GM18867 (cell line): Measurements from ENCODE around the gene DSCAM.

Experiments
- ATAC-seq: cut with Tn5 transposase; IDR thresholded peaks from one replicate; pipeline ENCODE4 v1.9.1; 2021; ENCODE audit warnings: mild to moderate bottlenecking, moderate library complexity; ENCODE audit not compliant: unreplicated experiment

DSCAM gene

DNA sequence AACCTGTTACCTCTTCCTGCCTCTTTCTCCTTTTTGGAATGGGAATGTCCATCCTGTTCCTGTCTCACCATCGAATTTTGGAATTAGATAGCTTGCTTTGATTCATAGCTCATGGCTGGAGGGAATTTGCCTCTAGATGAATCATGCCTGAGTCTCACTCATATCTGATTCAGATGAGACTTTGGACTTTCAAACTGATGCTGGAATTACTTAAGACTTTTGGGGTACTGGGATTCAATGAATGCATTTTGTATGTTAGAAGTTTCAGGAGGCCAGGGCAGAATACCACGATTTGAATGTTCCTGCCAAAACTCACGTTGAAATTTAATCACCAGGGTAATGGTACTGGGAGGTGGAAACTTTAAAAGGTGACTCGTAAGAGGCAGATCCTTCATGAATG, 132.4 kb downstream of the DSCAM start:
- ATAC-seq: no peak

DNA sequence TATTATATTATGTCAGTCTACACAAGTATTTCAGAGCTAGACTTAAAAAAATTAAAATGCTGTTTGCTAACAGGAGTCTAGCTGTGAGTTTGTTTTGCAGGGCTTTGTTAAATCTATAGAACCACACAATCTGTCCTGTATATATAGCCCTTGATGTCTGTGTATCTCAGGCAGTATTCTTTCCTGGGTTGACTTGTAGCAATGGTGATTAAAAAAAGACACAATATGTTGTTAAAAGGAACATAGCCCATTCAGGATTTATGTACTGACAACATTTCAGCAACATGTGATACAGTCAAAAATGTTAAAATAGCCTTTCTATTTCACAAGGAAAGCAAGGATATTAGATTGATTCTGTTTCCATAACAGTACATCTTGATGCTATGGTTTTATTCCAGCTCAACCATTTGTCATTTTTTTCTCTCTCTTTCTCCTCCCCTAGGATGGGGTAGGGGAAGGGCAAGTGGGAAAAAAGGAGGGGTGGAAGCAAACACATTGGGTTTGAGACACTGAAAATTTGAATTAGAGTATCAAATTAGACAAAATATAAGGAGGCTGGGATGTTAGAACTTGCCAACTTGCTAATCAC, 139.2 kb downstream of the DSCAM start:
- no peak for ATAC-seq

DNA sequence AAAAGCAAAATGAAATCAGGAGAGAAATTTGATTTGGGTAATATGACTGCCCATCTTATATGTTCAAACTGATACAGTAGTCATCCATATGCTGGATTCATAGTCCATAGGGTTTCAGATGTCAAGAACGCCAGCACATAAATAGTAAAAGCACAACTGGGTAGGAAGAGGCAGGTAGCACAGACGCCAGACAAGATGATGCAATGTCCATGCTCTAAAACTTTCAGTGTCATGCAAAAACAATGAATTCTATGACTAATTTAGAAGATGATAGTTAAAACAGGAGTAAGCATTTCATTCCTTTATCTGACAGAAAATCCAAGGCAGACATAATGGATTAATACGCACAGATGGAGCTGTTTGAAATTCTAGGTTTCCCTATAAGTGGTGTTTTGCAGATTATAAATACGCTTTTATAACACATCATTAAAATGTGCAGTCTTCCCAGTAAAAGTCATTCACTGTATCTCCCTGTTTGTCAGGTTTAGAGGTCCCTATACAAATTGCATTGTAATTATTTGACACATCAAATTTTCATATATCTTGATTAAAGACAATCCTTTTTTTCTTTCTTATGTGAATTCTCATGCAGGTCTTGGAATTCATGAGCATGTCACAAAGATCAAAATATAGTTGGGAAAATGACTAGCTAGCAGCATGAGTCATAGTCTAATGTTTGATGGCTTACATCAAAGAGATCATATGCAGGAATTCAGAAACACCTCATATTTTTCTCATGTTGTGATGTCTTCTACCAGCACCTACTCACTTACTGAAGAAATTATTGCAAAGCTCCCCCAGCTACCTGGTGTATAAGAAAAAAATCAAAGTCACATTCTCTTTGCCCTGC, 139.9 kb downstream of the DSCAM start:
- no peak for ATAC-seq

DNA sequence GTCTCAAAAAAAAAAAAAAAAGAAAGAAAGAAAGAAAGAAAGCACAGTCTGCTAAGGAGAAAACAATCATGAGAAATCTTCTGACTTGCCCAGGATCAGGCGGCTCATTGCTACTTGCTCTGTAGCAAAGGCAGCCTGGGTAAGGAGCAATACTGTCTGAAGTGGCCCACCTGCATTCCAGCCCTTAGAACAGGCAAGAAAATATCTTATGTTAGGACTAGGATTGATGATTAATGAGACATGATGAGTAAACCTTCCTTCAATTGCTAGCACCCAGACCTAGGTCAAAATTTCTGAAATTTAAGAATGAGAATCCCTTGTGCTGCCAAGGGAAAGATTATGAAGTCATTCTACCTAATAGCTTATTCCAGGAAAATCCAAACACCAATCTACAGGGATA, 140.8 kb downstream of the DSCAM start:
- no peak for ATAC-seq

DNA sequence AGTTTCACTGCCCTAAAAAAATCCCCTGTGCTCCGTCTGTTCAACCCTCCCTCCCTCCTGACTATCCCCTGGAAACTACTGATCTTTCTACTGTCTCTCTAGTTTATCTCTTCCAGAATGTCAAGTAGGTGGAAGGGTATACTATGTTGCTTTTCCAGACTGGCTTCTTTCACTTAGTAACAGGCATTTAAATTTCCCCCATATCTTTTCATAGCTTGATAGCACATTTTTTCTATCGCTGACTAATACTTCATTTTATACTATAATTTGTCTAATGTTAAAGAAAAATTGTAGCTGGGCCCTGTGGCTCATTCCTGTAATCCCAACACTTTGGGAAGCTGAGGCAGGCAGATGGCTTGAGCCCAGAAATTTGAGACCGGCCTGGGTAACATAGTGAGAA, 142.8 kb downstream of the DSCAM start:
- no peak for ATAC-seq

DNA sequence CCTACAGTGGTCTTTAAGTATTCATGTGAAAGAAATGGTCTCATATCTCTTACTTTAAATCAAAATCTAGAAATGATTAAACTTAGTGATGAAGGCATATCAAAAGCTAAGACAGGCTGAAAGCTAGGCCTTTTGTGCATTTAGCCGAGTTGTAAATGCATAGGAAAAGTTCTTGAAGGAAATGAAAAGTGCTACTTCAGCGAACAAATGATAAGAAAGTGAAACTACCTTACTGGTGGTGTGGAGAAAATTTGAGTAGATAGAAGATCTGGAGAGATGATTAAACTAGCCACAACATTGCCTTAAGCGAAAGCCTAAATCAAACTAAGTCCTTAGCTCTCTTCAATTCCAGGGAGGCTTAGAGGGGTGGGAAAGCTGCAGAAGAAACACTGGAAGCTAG, 147.6 kb downstream of the DSCAM start:
- ATAC-seq: no peak

DNA sequence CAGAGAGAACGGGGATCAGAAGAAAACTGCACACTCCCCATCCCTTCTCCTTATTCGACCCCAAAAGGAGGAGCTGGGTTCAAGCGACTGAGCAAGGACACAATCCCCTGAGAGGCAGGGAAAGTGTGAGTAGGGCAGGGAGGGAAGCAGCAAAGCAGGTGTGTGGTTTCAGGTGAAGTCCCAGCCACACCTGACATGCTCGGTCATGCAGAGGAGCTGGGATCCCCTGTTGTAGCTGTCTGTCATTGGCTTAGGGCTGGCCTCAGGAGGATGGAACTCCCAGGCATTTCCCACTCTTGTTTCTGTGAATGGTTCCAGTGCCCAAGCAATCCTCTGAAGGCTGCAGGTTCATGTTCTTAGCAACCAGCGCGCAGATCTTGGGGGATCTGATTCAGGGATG, 150.7 kb downstream of the DSCAM start:
- no peak for ATAC-seq

DNA sequence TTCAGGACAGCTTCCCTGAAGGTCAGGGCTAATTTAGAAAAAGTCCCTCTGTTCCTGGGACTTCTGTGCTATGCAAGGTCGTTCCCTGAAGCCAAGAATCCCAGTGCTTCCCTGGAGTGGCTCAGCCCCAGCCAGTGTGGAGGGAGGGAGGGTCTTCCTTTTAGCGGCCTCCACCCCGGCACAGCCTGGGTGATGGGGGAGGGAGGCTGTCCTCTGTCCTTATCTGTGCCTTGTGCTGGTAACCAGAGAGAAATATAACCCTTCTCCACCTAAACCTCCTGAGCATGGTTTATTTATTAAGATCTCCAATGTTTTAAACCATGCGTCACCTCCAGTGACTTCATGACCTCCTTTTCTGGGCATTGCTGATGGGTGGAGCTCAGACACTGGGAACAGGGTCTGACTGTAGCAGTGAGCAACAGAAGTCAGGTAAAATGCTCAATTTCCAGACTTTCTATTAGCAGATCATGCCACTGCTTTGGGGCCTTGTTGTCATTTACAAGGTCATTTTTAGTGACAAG, 157.1 kb downstream of the DSCAM start:
- ATAC-seq: no peak

DNA sequence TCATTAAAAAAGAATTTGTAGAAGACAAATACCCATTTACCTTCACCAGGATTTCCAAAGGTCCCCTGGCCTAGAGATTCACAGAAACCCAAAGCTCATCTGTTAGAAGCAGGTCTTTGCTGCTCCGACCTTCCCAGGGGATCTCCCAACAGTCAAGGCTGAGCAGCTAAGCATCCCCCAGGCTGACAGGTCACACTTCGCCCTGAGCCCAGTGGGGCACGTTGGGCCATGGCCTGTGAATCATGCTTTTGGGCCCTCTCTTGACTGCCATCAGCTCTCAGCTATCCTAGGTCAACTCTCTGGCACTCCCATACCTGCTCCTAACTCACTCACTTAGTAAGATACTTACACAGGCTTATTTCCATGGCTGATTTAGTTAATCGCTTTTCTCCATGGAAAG, 157.7 kb downstream of the DSCAM start:
- ATAC-seq: no peak

DNA sequence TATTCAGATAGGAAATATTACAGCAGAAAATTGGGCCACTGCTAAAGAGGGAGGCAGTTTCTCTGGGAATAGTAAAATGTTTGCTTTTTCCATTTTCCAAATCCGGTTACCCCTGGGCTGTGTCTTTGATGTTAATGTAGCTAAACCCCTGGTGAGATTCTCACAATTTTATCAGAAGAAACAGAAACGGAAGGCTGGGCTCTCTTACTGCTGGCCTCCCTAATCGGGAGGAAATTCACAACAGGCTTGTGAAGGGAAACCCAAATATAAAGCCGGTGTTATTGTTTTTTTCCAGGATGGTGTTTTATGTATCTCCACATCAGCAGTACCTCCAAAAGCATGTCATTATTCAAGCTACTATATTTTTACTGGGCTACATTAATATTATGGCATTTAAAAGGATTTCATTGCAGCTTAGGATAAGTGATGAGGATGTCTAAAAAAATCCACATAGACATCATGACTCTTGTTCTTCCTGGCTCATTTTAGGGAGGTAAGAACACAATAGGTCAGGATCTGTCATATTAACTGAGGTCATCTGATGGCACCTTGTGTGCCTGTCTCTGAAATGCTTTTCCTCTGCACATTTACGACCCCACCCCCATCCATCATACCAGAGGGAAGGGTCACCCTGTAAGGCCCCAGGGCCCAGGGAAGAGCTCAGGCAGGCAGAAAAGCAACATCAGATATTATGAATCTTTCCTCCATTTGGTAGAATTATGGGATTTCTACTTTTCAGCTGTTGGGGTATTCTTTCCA, 158.7 kb downstream of the DSCAM start:
- ATAC-seq: no peak

DNA sequence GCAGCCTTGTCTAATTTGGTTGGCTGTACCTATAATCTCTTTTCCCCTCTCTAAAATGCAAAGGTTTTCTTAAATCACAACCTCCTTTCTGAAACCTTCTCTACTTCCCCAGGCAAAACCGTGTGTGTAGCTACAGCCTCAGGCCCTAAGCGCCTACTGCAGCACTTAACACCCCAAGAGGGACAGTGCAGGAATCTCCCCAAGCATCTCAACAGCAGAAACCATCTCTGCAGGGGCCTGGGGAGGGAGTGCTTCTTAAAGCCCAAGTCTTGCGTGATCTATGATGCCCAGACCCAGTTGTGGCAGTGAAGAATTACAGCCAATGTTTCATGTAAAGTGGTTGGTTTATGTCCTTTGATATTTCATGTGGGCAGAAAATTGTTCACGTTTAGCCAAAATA, 159.3 kb downstream of the DSCAM start:
- ATAC-seq: no peak

DNA sequence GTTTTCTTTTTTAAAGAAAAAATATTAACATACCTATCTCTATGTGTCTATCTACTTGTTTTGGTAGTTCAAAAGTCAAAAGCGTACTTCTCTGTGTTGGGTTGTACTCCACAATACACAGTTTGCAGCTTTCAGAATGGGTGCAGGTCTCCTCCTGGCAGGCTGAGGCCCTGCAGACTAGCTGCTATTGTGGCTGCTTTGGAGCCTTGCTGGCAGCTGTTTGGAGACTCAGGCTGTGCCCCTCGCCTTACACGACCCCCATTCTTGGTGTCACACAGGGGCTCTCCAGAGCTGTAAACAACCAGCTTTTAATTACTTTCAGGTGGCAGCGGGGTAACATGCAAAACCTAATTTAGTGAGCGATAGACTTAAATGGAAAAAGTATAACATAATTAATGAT, 160.4 kb downstream of the DSCAM start:
- ATAC-seq: no peak

DNA sequence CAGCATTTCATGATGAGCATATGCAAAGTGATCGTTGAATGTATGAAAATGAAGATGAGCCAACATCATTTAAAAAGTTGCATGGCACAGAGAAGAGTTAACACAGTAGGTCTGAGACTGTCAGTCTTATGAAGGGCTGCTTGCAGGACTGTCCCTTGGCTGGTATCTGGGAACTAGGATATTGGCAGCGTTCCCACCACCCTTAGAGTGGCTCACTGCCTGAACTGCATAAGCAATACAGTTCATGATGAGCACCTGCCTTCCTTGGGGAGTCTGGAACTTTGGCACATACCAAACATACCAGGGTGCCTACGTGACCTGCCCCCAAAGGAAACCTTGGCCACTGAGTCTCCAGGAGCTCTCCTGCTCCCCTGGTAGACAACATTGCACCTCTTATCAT, 161.8 kb downstream of the DSCAM start:
- no peak for ATAC-seq

DNA sequence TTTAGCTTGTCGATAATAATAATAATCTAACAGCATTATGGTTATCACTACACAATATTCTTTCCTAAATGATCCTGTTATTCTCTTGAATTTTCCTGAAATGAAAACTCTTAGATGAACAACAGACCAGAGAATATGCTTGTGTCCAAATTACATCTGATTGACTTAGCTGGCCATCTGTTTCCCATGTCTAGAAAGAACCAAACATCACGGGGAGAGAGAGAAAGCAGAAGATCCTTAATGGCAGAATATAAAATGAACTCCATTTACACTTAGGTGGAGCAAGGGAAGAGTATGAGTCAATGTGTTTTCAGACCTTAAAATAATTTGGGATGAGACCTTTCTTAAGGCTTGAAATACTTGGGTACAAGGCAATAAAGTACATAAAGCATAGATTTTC, 162.2 kb downstream of the DSCAM start:
- no peak for ATAC-seq

DNA sequence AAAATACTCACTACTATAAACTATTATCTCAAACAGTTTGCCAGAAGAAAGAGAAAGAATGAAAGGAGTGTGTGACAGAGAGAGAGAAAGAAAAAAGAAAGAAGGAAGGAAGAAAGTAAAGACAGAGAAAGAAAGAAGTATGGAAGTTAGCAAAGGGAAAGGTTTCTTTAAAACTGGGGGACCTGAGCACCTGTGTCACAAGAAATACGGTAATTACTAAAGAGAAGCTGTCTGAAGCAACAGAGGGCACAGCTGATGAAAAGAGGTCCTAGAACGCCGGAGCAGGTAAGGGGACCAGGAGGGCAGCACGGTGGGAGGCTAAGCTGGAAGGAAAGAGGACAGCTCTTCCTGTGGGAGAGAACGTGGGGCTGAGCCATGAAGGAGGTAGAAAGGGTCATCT, 163.6 kb downstream of the DSCAM start:
- no peak for ATAC-seq

DNA sequence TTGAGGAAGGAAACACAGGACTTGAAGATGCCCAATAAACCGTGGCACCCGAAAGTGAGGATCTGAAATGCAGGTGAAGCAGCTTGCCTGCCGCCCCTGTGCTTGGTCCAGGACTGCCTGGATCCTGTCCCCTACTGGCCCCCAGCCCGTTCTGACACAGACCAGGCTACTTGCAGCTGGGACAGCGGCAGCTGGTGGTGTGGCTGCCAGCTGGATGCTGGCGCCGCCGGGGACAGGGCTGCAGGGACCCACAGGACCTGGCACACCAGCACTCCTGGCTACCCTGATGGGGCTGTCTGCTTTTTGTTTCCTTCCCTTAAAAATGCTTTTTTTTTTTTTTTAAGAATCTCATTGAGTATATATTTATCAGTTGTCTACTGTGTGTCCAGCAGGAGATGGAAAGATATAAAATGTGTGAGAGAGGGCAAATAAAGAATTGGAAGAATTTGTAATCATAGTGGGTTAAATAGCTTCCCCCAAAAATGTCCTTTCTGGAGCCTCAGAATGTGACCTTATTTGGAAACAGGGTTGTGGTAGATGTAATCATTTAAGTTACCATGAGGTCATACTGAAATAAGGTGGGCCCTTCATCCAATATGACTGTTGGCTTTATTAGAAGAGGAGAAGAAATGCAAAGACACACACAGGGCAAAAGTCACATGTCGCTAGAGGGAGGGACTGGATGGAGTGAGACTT, 165.6 kb downstream of the DSCAM start:
- no peak for ATAC-seq

DNA sequence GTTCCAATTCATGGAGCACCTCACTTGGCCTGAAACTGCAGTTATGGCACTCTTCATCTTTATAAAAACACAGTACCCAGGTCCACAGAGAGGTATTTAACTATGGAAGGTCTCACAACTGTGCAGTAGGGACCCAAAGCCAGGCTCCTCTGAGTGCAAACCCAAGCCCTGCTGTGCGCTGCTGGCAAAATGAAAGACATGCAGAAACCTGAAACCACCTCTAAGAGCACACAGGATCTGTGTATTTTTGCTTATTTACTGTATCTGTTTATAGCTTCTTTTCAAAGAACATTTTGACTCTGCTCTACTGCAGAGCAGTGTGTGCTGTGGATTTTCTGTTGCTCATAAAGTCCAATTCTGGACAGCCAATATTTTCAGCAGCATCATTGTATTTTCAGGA, 166.6 kb downstream of the DSCAM start:
- ATAC-seq: no peak

DNA sequence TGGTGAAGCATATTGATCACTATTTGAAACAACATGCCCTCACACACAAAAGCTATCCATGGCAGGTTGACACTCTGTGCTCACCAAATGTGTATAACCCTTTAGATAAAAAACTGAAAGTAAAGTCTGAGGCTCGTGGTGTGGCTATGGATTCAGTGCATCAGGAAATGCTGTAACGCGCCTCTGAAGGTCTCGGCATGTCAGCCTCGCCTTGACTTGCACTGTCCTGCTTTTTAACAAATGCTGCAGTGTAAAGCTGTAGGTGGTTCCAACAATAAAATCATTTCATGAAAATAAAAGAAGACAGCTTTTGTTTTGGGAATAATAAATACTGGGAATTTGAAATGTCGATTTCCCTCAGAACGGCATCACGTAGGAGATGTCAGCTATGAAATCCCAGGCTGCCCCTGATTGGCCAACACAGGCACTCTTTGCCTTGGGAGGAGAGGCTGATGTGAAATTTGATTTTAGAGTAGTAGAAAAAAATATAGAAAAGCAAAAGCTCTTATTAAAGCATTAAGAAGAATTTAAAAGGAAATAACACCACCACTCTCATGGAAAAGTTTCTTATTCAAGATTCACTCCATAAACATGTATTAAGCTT, 168.2 kb downstream of the DSCAM start:
- ATAC-seq: no peak

DNA sequence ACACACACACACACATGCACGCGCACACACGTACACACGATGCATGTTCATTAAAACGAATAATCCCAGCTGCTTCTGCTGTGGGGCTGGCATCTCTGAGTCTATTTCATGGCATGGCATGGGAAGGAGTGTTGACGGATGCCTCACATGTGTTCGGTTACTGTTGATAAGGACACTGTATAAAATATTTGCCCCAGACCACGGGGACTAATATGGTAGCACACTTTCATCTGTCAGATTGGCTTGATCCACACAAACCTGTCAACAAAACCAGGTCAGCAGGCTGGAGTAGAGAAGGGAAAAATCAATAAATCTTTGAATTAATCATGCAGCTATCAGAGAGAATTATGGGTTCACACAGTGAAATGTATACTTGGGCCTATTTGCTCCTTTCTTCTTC, 171.9 kb downstream of the DSCAM start:
- no peak for ATAC-seq

DNA sequence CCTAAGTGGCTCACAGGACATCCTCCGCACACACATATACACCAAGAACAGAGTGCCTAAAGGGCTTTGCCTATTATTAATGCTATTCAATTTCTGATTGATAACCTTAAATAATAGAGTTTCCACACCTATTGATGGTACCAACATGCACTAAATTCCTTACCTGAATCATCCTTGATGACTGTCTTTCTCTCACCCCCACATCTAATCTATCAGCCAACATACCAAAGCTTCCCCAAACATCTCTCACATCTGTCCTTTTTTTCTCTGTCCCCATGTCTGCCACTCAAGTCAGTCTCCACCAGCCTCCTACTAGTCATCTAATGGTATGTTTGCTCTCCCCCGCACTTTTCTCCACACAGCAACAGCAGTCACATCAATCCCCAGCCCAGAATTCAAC, 174.4 kb downstream of the DSCAM start:
- ATAC-seq: no peak

DNA sequence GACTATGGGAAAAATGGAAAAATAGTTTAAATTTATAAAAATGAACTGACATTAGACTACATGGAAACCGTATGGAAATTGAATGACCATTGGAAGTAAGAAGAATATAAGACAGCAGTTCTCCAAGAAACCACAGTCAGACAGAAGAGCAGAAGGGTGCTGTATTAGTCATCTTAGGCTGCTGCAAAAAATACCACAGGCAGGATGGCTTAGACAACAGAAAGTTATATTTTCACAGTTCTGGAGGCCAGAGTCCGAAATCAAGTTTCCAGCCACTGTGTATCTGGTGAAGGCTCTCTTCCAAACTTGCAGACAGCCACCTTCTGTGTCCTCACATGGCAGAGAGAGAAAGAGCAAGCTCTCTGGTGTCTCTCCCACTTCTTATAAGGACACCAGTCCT, 175.2 kb downstream of the DSCAM start:
- no peak for ATAC-seq
